ENCODE measurements around the gene MECP2. TPM values are rescaled to one million over a fixed set of nuclear protein-coding genes. Genes with fewer than 3 reads are reported as not detected.

MECP2 gene
- total RNA-seq, 4 donors from 2014 or later: 19.7 to 76.0 (median 33.9) TPM

GRCh38 chrX:154114652-154115051, 17.1 kb upstream of the MECP2 start:
- TF ChIP-seq POLR2A (IDR thresholded peaks at IDR 0.05) (no peak), POLR2AphosphoS5 (IDR thresholded peaks at IDR 0.05) (no peak), EP300 (IDR thresholded peaks at IDR 0.05) (no peak)
- TF ChIP-seq, protein P1, sequence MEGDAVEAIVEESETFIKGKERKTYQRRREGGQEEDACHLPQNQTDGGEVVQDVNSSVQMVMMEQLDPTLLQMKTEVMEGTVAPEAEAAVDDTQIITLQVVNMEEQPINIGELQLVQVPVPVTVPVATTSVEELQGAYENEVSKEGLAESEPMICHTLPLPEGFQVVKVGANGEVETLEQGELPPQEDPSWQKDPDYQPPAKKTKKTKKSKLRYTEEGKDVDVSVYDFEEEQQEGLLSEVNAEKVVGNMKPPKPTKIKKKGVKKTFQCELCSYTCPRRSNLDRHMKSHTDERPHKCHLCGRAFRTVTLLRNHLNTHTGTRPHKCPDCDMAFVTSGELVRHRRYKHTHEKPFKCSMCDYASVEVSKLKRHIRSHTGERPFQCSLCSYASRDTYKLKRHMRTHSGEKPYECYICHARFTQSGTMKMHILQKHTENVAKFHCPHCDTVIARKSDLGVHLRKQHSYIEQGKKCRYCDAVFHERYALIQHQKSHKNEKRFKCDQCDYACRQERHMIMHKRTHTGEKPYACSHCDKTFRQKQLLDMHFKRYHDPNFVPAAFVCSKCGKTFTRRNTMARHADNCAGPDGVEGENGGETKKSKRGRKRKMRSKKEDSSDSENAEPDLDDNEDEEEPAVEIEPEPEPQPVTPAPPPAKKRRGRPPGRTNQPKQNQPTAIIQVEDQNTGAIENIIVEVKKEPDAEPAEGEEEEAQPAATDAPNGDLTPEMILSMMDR (IDR thresholded peaks at IDR 0.05): no peak
- Histone ChIP-seq H3K36me3 (no peaks in the 10 kb centered on the region), H3K4me1 (no peaks in the 10 kb centered on the region), H3K27ac (no peak overlapping the region), H3K4me3 (no peak overlapping the region), H3K27me3 (no peaks in the 10 kb centered on the region), H3K9me3 (no peaks in the 10 kb centered on the region)
- WGBS: 91% methylated on average over 5 of the region's 5 CpGs
- no peak for DNase-seq (ENCODE audit: low spot score in 2 of 2)

DNA sequence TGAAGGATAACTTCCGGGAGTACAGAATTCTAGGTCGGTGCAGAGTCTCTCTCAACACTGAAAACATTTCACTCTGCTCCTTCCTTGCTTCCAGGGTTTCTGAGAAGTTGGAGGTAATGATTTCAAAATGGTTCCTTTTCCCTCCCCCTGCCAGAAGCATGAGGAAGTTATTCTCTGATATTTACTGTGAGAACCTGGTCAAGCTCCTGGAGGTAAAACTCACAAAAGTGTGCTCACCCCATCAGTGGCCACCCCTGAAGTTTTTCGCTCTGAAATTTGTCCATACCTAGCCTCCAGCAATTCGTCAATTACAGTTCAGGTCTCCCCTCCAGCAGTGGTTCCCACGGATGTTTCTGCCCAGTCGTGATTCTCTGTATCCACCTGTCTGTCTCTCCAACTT, 16.2 kb upstream of the MECP2 start:
- Histone ChIP-seq H3K36me3 (no peaks in the 10 kb centered on the region), H3K9me3 (no peaks in the 10 kb centered on the region), H3K4me3 (no peak overlapping the region), H3K27ac (no peak overlapping the region), H3K4me1 (no peaks in the 10 kb centered on the region), H3K27me3 (no peaks in the 10 kb centered on the region)
- TF ChIP-seq POLR2A (IDR thresholded peaks at IDR 0.05) (no peak), EP300 (IDR thresholded peaks at IDR 0.05) (no peak), POLR2AphosphoS5 (IDR thresholded peaks at IDR 0.05) (no peak)
- TF ChIP-seq, protein P1 (IDR thresholded peaks at IDR 0.05): no peak
- no peak for DNase-seq (ENCODE audit: low spot score in 2 of 2)
- WGBS: 64% methylated on average over 6 of the region's 6 CpGs

DNA sequence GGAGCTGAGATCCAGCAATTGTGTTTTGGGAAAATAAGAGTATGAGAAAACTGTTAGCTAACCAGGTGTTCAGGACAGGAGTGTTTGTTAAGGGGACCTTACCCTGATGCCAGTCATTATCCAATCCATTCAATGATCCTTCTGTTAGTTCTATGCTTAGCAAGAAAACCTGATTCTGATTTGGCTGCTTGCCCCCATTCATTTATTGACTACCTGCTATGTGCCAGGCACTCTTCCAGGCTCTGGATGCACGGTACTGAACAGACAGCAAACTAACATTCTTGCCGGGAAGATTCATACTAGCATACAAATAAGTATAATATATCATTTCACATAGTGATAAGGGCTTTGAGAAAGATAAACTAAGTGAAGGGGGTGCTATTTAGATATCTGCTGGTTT, 1.0 kb upstream of the MECP2 start:
- TF ChIP-seq POLR2AphosphoS5 (IDR thresholded peaks at IDR 0.05) (no peak), POLR2A (IDR thresholded peaks at IDR 0.05) (no peak), EP300 (IDR thresholded peaks at IDR 0.05) (no peak)
- TF ChIP-seq, protein P1 (IDR thresholded peaks at IDR 0.05): no peak
- H3K27ac ChIP-seq: no peak overlapping the region
- no peaks in the 10 kb centered on the region for H3K36me3 ChIP-seq
- H3K9me3 ChIP-seq: no peaks in the 10 kb centered on the region
- WGBS: 71% methylated on average over 2 of the region's 2 CpGs
- no peaks in the 10 kb centered on the region for H3K27me3 ChIP-seq
- no peak for DNase-seq (ENCODE audit: low spot score in 2 of 2)
- peaks cover 25% of the 10 kb centered on the region for H3K4me1 ChIP-seq
- no peak overlapping the region for H3K4me3 ChIP-seq

GRCh38 chrX:154097003-154097588, 421 bp downstream of the MECP2 start:
- TF ChIP-seq POLR2A (IDR thresholded peaks at IDR 0.05): no peak
- TF ChIP-seq, protein P1 (IDR thresholded peaks at IDR 0.05): no peak
- TF ChIP-seq EP300 (IDR thresholded peaks at IDR 0.05): no peak
- TF ChIP-seq POLR2AphosphoS5 (IDR thresholded peaks at IDR 0.05): no peak
- WGBS: 43% methylated on average over 13 of the region's 80 CpGs

DNA sequence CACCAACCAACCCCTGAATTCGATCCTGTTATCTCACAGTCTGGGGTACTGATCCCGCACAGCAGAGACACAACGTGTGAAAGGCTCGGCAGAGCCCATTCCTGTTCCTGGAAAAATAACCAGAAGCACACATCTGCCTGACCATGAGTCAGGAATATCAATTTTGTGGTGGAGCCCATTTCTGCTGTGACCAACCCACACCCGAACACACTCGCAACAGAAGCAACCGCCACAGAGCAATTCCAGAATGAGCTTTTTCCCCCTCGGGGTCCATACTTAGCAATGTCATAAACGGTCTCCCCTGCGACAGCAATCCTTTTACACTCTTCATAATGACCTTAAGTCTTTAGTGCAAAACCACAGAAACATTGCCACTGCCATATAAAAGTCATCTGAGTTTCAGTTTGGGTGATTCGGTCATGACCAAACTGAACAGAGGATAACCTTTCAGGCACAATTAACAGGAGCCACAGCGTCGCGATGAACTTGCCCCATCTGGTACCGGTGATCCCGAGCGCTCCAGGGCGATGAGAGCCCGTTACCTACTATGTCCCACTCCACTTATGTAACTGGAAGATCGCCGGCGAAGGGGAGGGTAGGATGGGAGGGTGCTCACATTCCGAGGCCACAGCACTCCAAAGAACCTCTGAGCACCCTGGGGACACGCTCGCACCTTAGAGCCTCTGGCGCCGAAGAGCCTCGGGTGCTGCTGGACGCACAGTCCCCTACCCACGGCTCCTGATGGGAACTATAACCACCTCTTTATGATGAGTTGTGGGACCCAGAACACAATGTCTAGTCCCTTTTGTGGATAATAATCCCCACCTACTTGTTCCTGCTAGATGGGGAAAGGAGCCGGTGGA, 1.1 kb downstream of the MECP2 start:
- Histone ChIP-seq H3K9me3 (no peaks in the 10 kb centered on the region), H3K4me1 (peaks cover 27% of the 10 kb centered on the region), H3K36me3 (no peaks in the 10 kb centered on the region), H3K27me3 (no peaks in the 10 kb centered on the region), H3K27ac (peak overlapping the region; percentile 98), H3K4me3 (peak overlapping the region; percentile 87)
- no peak for DNase-seq (ENCODE audit: low spot score in 2 of 2)
- 35% methylated on average over 23 of the region's 31 CpGs for WGBS
- TF ChIP-seq POLR2A (IDR thresholded peaks at IDR 0.05) (no peak), POLR2AphosphoS5 (IDR thresholded peaks at IDR 0.05) (no peak), EP300 (IDR thresholded peaks at IDR 0.05) (no peak)
- TF ChIP-seq, protein P1 (IDR thresholded peaks at IDR 0.05): no peak

More at GRCh38 chrX:154097003-154097588, 421 bp downstream of the MECP2 start:
- Histone ChIP-seq H3K36me3 (no peaks in the 10 kb centered on the region), H3K9me3 (no peaks in the 10 kb centered on the region), H3K4me3 (peak overlapping the region; percentile 87), H3K4me1 (peaks cover 27% of the 10 kb centered on the region), H3K27ac (peak overlapping the region; percentile 98), H3K27me3 (no peaks in the 10 kb centered on the region)
- DNase-seq (ENCODE audit: low spot score in 2 of 2): peak; percentile 77 to 83

All from suprapubic skin (tissue), 4 donors.